Keratinocyte (primary cell): ENCODE measurements around the gene DIPK1B. TPM values are rescaled to one million over a fixed set of nuclear protein-coding genes. Genes with fewer than 3 reads are reported as not detected.

ENCODE experiments used
- DNase-seq: peaks from one replicate; pipeline ENCODE4 v3.0.0-alpha.2; 2011; ENCODE audit warnings: low read depth, missing footprints, low spot score
- FAIRE-seq: peaks from 2 replicates; lab custom pipeline; 2011; peaks lifted over from hg19 to GRCh38; lab: Jason Lieb, UNC
- H2AFZ ChIP-seq: 2 replicates; pipeline ENCODE4 v1.6.0; 2012; ENCODE audit warnings: low read length, control low read depth, inconsistent platforms; ENCODE audit not compliant: control insufficient read depth
- H3K27ac ChIP-seq: 2 replicates; pipeline ENCODE4 v1.5.1; 2011; ENCODE audit warnings: low read length; ENCODE audit not compliant: control insufficient read depth, insufficient read depth
- H3K27me3 ChIP-seq: 3 replicates; pipeline ENCODE4 v1.6.0; 2011; ENCODE audit warnings: low read length; ENCODE audit not compliant: control insufficient read depth, insufficient read depth; ENCODE audit errors: extremely low read depth
- H3K36me3 ChIP-seq, 2 experiments: 2 replicates in 1 of 2; 3 replicates in 1 of 2; pipeline ENCODE4 v1.5.1; 2011; ENCODE audit warnings: low read length in 2 of 2, mild to moderate bottlenecking in 1 of 2; ENCODE audit not compliant: control insufficient read depth in 2 of 2, insufficient read depth in 2 of 2; ENCODE audit errors: extremely low read depth in 1 of 2
- H3K4me1 ChIP-seq: 3 replicates; pipeline ENCODE4 v1.5.1; 2011; ENCODE audit warnings: low read length; ENCODE audit not compliant: control insufficient read depth, insufficient read depth; ENCODE audit errors: extremely low read depth
- H3K4me2 ChIP-seq: 3 replicates; pipeline ENCODE4 v1.6.0; 2011; ENCODE audit warnings: low read depth, low read length; ENCODE audit not compliant: control insufficient read depth, insufficient read depth; ENCODE audit errors: extremely low read depth
- H3K4me3 ChIP-seq, 3 experiments: fragments of 200-600 bp in 1 of 3; sonication (generic) in 1 of 3; 2 replicates in 2 of 3; 3 replicates in 1 of 3; pipeline ENCODE4 v1.5.1; 2011 to 2016; ENCODE audit warnings: low read length in 3 of 3, mild to moderate bottlenecking in 3 of 3, control low read depth in 2 of 3, inconsistent platforms in 1 of 3, low read depth in 1 of 3, mixed read lengths in 1 of 3, mixed run types in 1 of 3, moderate library complexity in 1 of 3; ENCODE audit not compliant: control insufficient read depth in 2 of 3, insufficient read depth in 2 of 3; ENCODE audit errors: extremely low read depth in 1 of 3
- H3K79me2 ChIP-seq: 2 replicates; pipeline ENCODE4 v1.6.0; 2012; ENCODE audit warnings: low read length; ENCODE audit not compliant: control insufficient read depth, insufficient read depth
- H3K9ac ChIP-seq: 3 replicates; pipeline ENCODE4 v1.6.0; 2011; ENCODE audit warnings: low read length; ENCODE audit not compliant: control insufficient read depth, insufficient read depth; ENCODE audit errors: extremely low read depth
- H3K9me1 ChIP-seq: 3 replicates; pipeline ENCODE4 v1.6.0; 2011; ENCODE audit warnings: low read length; ENCODE audit not compliant: control insufficient read depth, insufficient read depth; ENCODE audit errors: extremely low read depth
- H3K9me3 ChIP-seq: 2 replicates; pipeline ENCODE4 v1.5.1; 2012; ENCODE audit warnings: low read depth, low read length; ENCODE audit not compliant: control insufficient read depth
- H4K20me1 ChIP-seq: 3 replicates; pipeline ENCODE4 v1.6.0; 2011; ENCODE audit warnings: low read length; ENCODE audit not compliant: control insufficient read depth, insufficient read depth; ENCODE audit errors: extremely low read depth
- CTCF ChIP-seq, 3 experiments: IDR thresholded peaks in 1 of 3; conservative IDR thresholded peaks in 1 of 3; optimal IDR thresholded peaks in 1 of 3; 2 replicates in 2 of 3; 3 replicates in 1 of 3; pipeline versions ENCODE3 to v1.5.1; 2011; ENCODE audit warnings: low read length in 3 of 3, mild to moderate bottlenecking in 3 of 3, moderate library complexity in 2 of 3, control low read depth in 1 of 3, inconsistent platforms in 1 of 3; ENCODE audit not compliant: insufficient read depth in 2 of 3; ENCODE audit errors: extremely low read depth in 1 of 3
- EZH2 ChIP-seq: IDR thresholded peaks from one replicate; pipeline ENCODE4 v1.6.1; 2012; ENCODE audit warnings: inconsistent platforms, mild to moderate bottlenecking, low read length, moderate library complexity
- dilution Hi-C: fragments of 300-500 bp; cut with MboI; formaldehyde crosslinking; loops from one replicate; pipeline ENCODE4 v1.7.0; 2020; ENCODE audit warnings: low sequenced_read_pairs; ENCODE audit not compliant: extremely low pct_ligation_motif_present
- polyA plus RNA-seq, 5 experiments: library from polyadenylated mRNA; depleted of rRNA in 3 of 5; stranded (reverse) in 3 of 5; stranded (forward) in 1 of 5; unstranded in 1 of 5; fragments of >200 nt; gene quantifications; 1 replicate in 1 of 5; 2 replicates in 3 of 5; 3 replicates in 1 of 5; pipeline versions ENCODE4 v1.2.1 to v1.2.3, GENCODE V29; 2011 to 2012; ENCODE audit warnings: missing spikeins in 2 of 5, low read depth in 1 of 5, low replicate concordance in 1 of 5

The DIPK1B gene
- polyA plus RNA-seq, 1 donor (not counting 4 experiments of a cell fraction or from before 2014, with no cell fraction given), result not detected

GRCh38 chr9:136720898-136721338 is 8.5 kb downstream of the DIPK1B start:
- FAIRE-seq, result no peak

GRCh38 chr9:136721339-136722092 is 9.1 kb downstream of the DIPK1B start:
- dilution Hi-C loops, result no loop called here
- TF ChIP-seq CTCF (optimal IDR thresholded peaks at IDR 0.05 in 1 of 3, IDR thresholded peaks at IDR 0.05 in 1 of 3, conservative IDR thresholded peaks at IDR 0.05 in 1 of 3; ENCODE audit: extremely low read depth in 1 of 3, insufficient read depth in 2 of 3, low read length in 3 of 3), result no peak
- TF ChIP-seq EZH2, result no peak
- Histone ChIP-seq H3K27me3 (no peaks in the 10 kb centered on the region), H2AFZ (no peak overlapping the region), H3K36me3 (peaks cover 23 to 28% of the 10 kb centered on the region in 2 experiments), H4K20me1 (peaks cover 50% of the 10 kb centered on the region), H3K9me1 (peaks cover 3% of the 10 kb centered on the region), H3K4me1 (peaks cover 31% of the 10 kb centered on the region), H3K79me2 (peaks cover 16% of the 10 kb centered on the region), H3K4me3 (no peak overlapping the region), H3K4me2 (peak overlapping the region; percentile 10), H3K9ac (no peak overlapping the region), H3K9me3 (no peaks in the 10 kb centered on the region), H3K27ac (no peak overlapping the region)
- DNase-seq (no peak), FAIRE-seq (peak; percentile 75)

More at GRCh38 chr9:136720898-136721338, 8.5 kb downstream of the DIPK1B start:
- Histone ChIP-seq H3K4me2 (no peak overlapping the region), H3K9me1 (peaks cover 3% of the 10 kb centered on the region), H3K27me3 (no peaks in the 10 kb centered on the region), H3K79me2 (peaks cover 10% of the 10 kb centered on the region), H3K9ac (no peak overlapping the region), H3K4me3 (no peak overlapping the region), H3K27ac (no peak overlapping the region), H2AFZ (no peak overlapping the region), H3K9me3 (no peaks in the 10 kb centered on the region), H4K20me1 (peaks cover 44% of the 10 kb centered on the region), H3K36me3 (peaks cover 18 to 22% of the 10 kb centered on the region in 2 experiments), H3K4me1 (peaks cover 25% of the 10 kb centered on the region)
- dilution Hi-C loops, result no loop called here
- TF ChIP-seq CTCF (optimal IDR thresholded peaks at IDR 0.05 in 1 of 3, IDR thresholded peaks at IDR 0.05 in 1 of 3, conservative IDR thresholded peaks at IDR 0.05 in 1 of 3; ENCODE audit: extremely low read depth in 1 of 3, insufficient read depth in 2 of 3, low read length in 3 of 3), result no peak
- no peak for TF ChIP-seq EZH2
- no peak for DNase-seq
